IMR-90 (cell line): Measurements from ENCODE around the gene ATP5PO.

Experiments
- CEBPB ChIP-seq: IDR thresholded peaks from 2 replicates; pipeline ENCODE4 v1.6.1; 2012; ENCODE audit warnings: low read depth, low read length, improper control_type of control experiment
- CHD1 ChIP-seq: IDR thresholded peaks from 2 replicates; pipeline ENCODE4 v1.6.1; 2012; ENCODE audit warnings: low read depth, low read length, improper control_type of control experiment
- CTCF ChIP-seq: conservative IDR thresholded peaks from 2 replicates; pipeline ENCODE4 v1.5.1; 2012; ENCODE audit warnings: mild to moderate bottlenecking, low read depth, low read length, improper control_type of control experiment
- ELK1 ChIP-seq: fragments of 150-350 bp; IDR thresholded peaks from 2 replicates; pipeline ENCODE4 v1.6.1; 2016; ENCODE audit warnings: low read depth, mild to moderate bottlenecking, low read length, moderate library complexity, borderline replicate concordance
- MAFK ChIP-seq: IDR thresholded peaks from 2 replicates; pipeline ENCODE4 v1.6.1; 2012; ENCODE audit warnings: low read depth, low read length, improper control_type of control experiment
- MAZ ChIP-seq: IDR thresholded peaks from 2 replicates; pipeline ENCODE4 v1.6.1; 2012; ENCODE audit warnings: low read depth, mild to moderate bottlenecking, low read length, improper control_type of control experiment, moderate library complexity, borderline replicate concordance
- MXI1 ChIP-seq: IDR thresholded peaks from 2 replicates; pipeline ENCODE4 v1.6.1; 2012; ENCODE audit warnings: low read depth, mild to moderate bottlenecking, low read length, moderate library complexity, borderline replicate concordance
- POLR2A ChIP-seq: IDR thresholded peaks from 2 replicates; pipeline ENCODE4 v1.6.1; 2012; ENCODE audit warnings: mild to moderate bottlenecking, low read depth, low read length
- RAD21 ChIP-seq: IDR thresholded peaks from 2 replicates; pipeline ENCODE4 v1.6.1; 2012; ENCODE audit warnings: low read length, improper control_type of control experiment
- RCOR1 ChIP-seq: IDR thresholded peaks from 2 replicates; pipeline ENCODE4 v1.6.1; 2012; ENCODE audit warnings: mild to moderate bottlenecking, low read length, improper control_type of control experiment; ENCODE audit not compliant: insufficient replicate concordance
- RFX5 ChIP-seq: IDR thresholded peaks from 2 replicates; pipeline ENCODE4 v1.8.0; 2012; ENCODE audit warnings: low read depth, mild to moderate bottlenecking, low read length, moderate library complexity
- SMC3 ChIP-seq: fragments of 150-350 bp; IDR thresholded peaks from 2 replicates; pipeline ENCODE4 v1.6.1; 2016; ENCODE audit warnings: low read depth, mild to moderate bottlenecking, antibody characterized with exemption, low read length, moderate library complexity
- USF2 ChIP-seq: fragments of 150-350 bp; IDR thresholded peaks from 2 replicates; pipeline ENCODE4 v1.6.1; 2017; ENCODE audit warnings: mild to moderate bottlenecking, antibody characterized with exemption, low read length, low read depth

- TF ChIP-seq CTCF, result no peak
- no peak for TF ChIP-seq RCOR1
- TF ChIP-seq CEBPB, result no peak
- no peak for TF ChIP-seq POLR2A
- no peak for TF ChIP-seq RAD21
- no peak for TF ChIP-seq RFX5
- no peak for TF ChIP-seq MAFK
- TF ChIP-seq SMC3, result no peak
- no peak for TF ChIP-seq USF2
- no peak for TF ChIP-seq MXI1
- TF ChIP-seq MAZ, result no peak
- TF ChIP-seq ELK1, result no peak
- no peak for TF ChIP-seq CHD1
Measured at GRCh38 chr21:33898586-33898985, 17.0 kb downstream of the ATP5PO start.
